Liver (tissue), 9 donors: Measurements from ENCODE around the gene SELENOV. TPM values are rescaled to one million over a fixed set of nuclear protein-coding genes. Genes with fewer than 3 reads are reported as not detected.

Experiments
- DNase-seq: peaks from one replicate; pipeline ENCODE4 v3.0.0-alpha.2; 2017; ENCODE audit warnings: low spot score
- H3K27ac ChIP-seq, 2 donors: one replicate each; pipeline ENCODE4 v1.7.0; 2013; ENCODE audit warnings: inconsistent platforms in 2 of 2, low read length in 2 of 2, control low read depth in 1 of 2, low read depth in 1 of 2, mild to moderate bottlenecking in 1 of 2
- H3K27me3 ChIP-seq, 4 donors: one replicate each; pipeline versions ENCODE4 v1.6.1 to v1.7.0; 2013; ENCODE audit warnings: low read length in 3 of 4, inconsistent platforms in 1 of 4, mild to moderate bottlenecking in 1 of 4, moderate library complexity in 1 of 4; ENCODE audit not compliant: control insufficient read depth in 4 of 4, insufficient read depth in 4 of 4
- H3K36me3 ChIP-seq, 4 donors: one replicate each; pipeline versions ENCODE4 v1.6.1 to v1.7.0; 2013; ENCODE audit warnings: low read length in 3 of 4, mild to moderate bottlenecking in 3 of 4, low read depth in 1 of 4, moderate library complexity in 1 of 4; ENCODE audit not compliant: control insufficient read depth in 4 of 4, insufficient read depth in 3 of 4
- H3K4me1 ChIP-seq, 4 donors: one replicate each; pipeline versions ENCODE4 v1.6.1 to v1.7.0; 2013; ENCODE audit warnings: low read length in 3 of 4, mild to moderate bottlenecking in 3 of 4, moderate library complexity in 1 of 4; ENCODE audit not compliant: control insufficient read depth in 4 of 4, insufficient read depth in 4 of 4
- H3K4me3 ChIP-seq, 3 donors: one replicate each; pipeline versions ENCODE4 v1.6.1 to v1.7.0; 2013; ENCODE audit warnings: low read length in 3 of 3, control low read depth in 1 of 3, low read depth in 1 of 3, mild to moderate bottlenecking in 1 of 3
- H3K9ac ChIP-seq, 2 donors: one replicate each; pipeline ENCODE4 v1.7.0; 2013; ENCODE audit warnings: low read length in 2 of 2, mild to moderate bottlenecking in 2 of 2, moderate library complexity in 2 of 2, control low read depth in 1 of 2, low read depth in 1 of 2
- H3K9me3 ChIP-seq, 4 donors: one replicate each; pipeline versions ENCODE4 v1.6.1 to v1.7.0; 2013; ENCODE audit warnings: low read length in 3 of 4; ENCODE audit not compliant: control insufficient read depth in 4 of 4
- EGR1 ChIP-seq, 2 donors: IDR thresholded peaks; 2 replicates each; pipeline ENCODE4 v1.6.1; 2016 to 2018; ENCODE audit warnings: antibody characterized with exemption in 2 of 2, low read depth in 2 of 2
- FOXA1 ChIP-seq: IDR thresholded peaks from 2 replicates; pipeline ENCODE4 v1.6.1; 2016; ENCODE audit warnings: antibody characterized with exemption
- FOXA2 ChIP-seq: IDR thresholded peaks from 2 replicates; pipeline ENCODE4 v1.6.1; 2016; ENCODE audit warnings: antibody characterized with exemption
- GABPA ChIP-seq, 2 donors: IDR thresholded peaks in 1 of 2; conservative IDR thresholded peaks in 1 of 2; 2 replicates each; pipeline ENCODE4 v1.6.1; 2016; ENCODE audit warnings: antibody characterized with exemption in 2 of 2, mild to moderate bottlenecking in 1 of 2, moderate library complexity in 1 of 2
- HNF4A ChIP-seq, 2 donors: conservative IDR thresholded peaks; 2 replicates each; pipeline ENCODE4 v1.6.1; 2016; ENCODE audit warnings: antibody characterized with exemption in 2 of 2, mild to moderate bottlenecking in 2 of 2
- HNF4G ChIP-seq: IDR thresholded peaks from 2 replicates; pipeline ENCODE4 v1.6.1; 2016; ENCODE audit warnings: antibody characterized with exemption
- JUND ChIP-seq, 2 donors: IDR thresholded peaks; 2 replicates each; pipeline ENCODE4 v1.6.1; 2016; ENCODE audit warnings: antibody characterized with exemption in 2 of 2
- NR2F2 ChIP-seq: IDR thresholded peaks from 2 replicates; pipeline ENCODE4 v1.6.1; 2016; ENCODE audit warnings: antibody characterized with exemption
- RAD21 ChIP-seq, 2 donors: IDR thresholded peaks; 2 replicates each; pipeline ENCODE4 v1.6.1; 2016; ENCODE audit warnings: antibody characterized with exemption in 2 of 2, mild to moderate bottlenecking in 2 of 2
- RXRA ChIP-seq, 2 donors: IDR thresholded peaks; 2 replicates each; pipeline ENCODE4 v1.6.1; 2017 to 2018; ENCODE audit warnings: antibody characterized with exemption in 2 of 2, mild to moderate bottlenecking in 1 of 2
- SP1 ChIP-seq: IDR thresholded peaks from 2 replicates; pipeline ENCODE4 v1.6.1; 2018; ENCODE audit warnings: antibody characterized with exemption, mild to moderate bottlenecking
- TAF1 ChIP-seq: conservative IDR thresholded peaks from 2 replicates; pipeline ENCODE4 v1.6.1; 2016; ENCODE audit warnings: antibody characterized with exemption, mild to moderate bottlenecking
- YY1 ChIP-seq: IDR thresholded peaks from 2 replicates; pipeline ENCODE4 v1.6.1; 2016; ENCODE audit warnings: antibody characterized with exemption, mild to moderate bottlenecking
- WGBS: extraction: QIAGEN DNeasy Blood & Tissue Kit; methylation state at CpG from one replicate; pipeline ENCODE4 v1.1.7; 2013; 5-methylcytosine and 5-hydroxymethylcytosine counted together
- polyA plus RNA-seq, 2 donors: library from polyadenylated mRNA; stranded (reverse) in 1 of 2; unstranded in 1 of 2; fragments of 200-250 nt in 1 of 2; fragments of >200 nt in 1 of 2; fragmentation: Nextera tagmentation in 1 of 2; extraction: Ambion mirVana in 1 of 2; gene quantifications; one replicate each; pipeline versions ENCODE4 v1.2.1 to v1.2.3, GENCODE V29; 2013 to 2015
- total RNA-seq, 2 donors: library from RNA; depleted of rRNA; stranded (reverse); fragments of >200 nt; gene quantifications; one replicate each; pipeline ENCODE4 v1.2.3, GENCODE V29; 2014
- TF ChIP-seq, protein P1 (sequence below): IDR thresholded peaks from 2 replicates; pipeline ENCODE4 v1.6.1; 2016; ENCODE audit warnings: antibody characterized with exemption
- TF ChIP-seq, protein P2 (sequence below): IDR thresholded peaks from 2 replicates; pipeline ENCODE4 v1.6.1; 2016; ENCODE audit warnings: antibody characterized with exemption
- TF ChIP-seq, protein P3 (sequence below): IDR thresholded peaks from 2 replicates; pipeline ENCODE4 v1.6.1; 2016; ENCODE audit warnings: antibody characterized with exemption, mild to moderate bottlenecking
- TF ChIP-seq, protein P4 (sequence below): IDR thresholded peaks from 2 replicates; pipeline ENCODE4 v1.6.1; 2016; ENCODE audit warnings: antibody characterized with exemption
- TF ChIP-seq, protein P5 (sequence below): fragments of 150-350 bp; IDR thresholded peaks from 2 replicates; pipeline ENCODE4 v1.5.1; 2017; ENCODE audit warnings: improper control_type of control experiment, low read depth, low read length; ENCODE audit not compliant: missing input control
- donor health status: healthy.
- donor health status: healthy.
- donor health status: healthy.
- donor health status: healthy.
- donor health status: healthy.

The SELENOV gene
- total and polyA plus RNA-seq, 4 donors: not detected

DNA sequence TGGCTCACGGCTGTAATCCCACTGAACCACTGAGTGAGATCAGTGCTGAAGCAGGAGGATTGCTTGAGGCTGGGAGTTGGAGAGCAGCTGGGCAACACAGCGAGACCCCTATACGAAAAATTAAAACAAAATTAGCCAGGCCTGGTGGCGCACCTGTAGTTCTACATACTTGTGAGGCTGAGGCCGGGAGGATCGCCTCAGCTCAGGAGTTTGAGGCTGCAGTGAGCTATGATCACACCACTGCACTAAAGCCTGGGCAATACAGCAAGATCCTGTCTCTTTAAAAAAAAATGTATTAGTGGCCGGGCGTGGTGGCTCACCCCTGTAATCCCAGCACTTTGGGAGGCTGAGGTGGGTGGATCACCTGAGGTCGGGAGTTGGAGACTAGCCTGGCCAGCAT, 6.3 kb upstream of the SELENOV start:
- Histone ChIP-seq H3K36me3 (no peaks in the 10 kb centered on the region), H3K4me3 (no peak overlapping the region), H3K4me1 (peaks cover 2 to 8% (median 8%) of the 10 kb centered on the region in 4 donors), H3K9ac (no peak overlapping the region), H3K9me3 (peaks cover 0 to 2% (median 0%) of the 10 kb centered on the region in 4 donors), H3K27ac (no peak overlapping the region), H3K27me3 (peaks cover 0 to 19% (median 6%) of the 10 kb centered on the region in 4 donors)
- TF ChIP-seq, protein P1, sequence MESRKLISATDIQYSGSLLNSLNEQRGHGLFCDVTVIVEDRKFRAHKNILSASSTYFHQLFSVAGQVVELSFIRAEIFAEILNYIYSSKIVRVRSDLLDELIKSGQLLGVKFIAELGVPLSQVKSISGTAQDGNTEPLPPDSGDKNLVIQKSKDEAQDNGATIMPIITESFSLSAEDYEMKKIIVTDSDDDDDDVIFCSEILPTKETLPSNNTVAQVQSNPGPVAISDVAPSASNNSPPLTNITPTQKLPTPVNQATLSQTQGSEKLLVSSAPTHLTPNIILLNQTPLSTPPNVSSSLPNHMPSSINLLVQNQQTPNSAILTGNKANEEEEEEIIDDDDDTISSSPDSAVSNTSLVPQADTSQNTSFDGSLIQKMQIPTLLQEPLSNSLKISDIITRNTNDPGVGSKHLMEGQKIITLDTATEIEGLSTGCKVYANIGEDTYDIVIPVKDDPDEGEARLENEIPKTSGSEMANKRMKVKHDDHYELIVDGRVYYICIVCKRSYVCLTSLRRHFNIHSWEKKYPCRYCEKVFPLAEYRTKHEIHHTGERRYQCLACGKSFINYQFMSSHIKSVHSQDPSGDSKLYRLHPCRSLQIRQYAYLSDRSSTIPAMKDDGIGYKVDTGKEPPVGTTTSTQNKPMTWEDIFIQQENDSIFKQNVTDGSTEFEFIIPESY: no peak
- TF ChIP-seq GABPA (IDR thresholded peaks at IDR 0.05 in 1 of 2, conservative IDR thresholded peaks at IDR 0.05 in 1 of 2) (no peak), FOXA2 (no peak), JUND (IDR thresholded peaks at IDR 0.05) (no peak), EGR1 (IDR thresholded peaks at IDR 0.05; ENCODE audit: low read depth in 2 of 2) (no peak), FOXA1 (no peak), TAF1 (no peak), RXRA (IDR thresholded peaks at IDR 0.05) (no peak), HNF4G (no peak), NR2F2 (no peak), SP1 (no peak), RAD21 (IDR thresholded peaks at IDR 0.05) (no peak), YY1 (no peak), HNF4A (conservative IDR thresholded peaks at IDR 0.05) (no peak)
- TF ChIP-seq, protein P2, sequence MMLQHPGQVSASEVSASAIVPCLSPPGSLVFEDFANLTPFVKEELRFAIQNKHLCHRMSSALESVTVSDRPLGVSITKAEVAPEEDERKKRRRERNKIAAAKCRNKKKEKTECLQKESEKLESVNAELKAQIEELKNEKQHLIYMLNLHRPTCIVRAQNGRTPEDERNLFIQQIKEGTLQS: no peak
- TF ChIP-seq, protein P3, sequence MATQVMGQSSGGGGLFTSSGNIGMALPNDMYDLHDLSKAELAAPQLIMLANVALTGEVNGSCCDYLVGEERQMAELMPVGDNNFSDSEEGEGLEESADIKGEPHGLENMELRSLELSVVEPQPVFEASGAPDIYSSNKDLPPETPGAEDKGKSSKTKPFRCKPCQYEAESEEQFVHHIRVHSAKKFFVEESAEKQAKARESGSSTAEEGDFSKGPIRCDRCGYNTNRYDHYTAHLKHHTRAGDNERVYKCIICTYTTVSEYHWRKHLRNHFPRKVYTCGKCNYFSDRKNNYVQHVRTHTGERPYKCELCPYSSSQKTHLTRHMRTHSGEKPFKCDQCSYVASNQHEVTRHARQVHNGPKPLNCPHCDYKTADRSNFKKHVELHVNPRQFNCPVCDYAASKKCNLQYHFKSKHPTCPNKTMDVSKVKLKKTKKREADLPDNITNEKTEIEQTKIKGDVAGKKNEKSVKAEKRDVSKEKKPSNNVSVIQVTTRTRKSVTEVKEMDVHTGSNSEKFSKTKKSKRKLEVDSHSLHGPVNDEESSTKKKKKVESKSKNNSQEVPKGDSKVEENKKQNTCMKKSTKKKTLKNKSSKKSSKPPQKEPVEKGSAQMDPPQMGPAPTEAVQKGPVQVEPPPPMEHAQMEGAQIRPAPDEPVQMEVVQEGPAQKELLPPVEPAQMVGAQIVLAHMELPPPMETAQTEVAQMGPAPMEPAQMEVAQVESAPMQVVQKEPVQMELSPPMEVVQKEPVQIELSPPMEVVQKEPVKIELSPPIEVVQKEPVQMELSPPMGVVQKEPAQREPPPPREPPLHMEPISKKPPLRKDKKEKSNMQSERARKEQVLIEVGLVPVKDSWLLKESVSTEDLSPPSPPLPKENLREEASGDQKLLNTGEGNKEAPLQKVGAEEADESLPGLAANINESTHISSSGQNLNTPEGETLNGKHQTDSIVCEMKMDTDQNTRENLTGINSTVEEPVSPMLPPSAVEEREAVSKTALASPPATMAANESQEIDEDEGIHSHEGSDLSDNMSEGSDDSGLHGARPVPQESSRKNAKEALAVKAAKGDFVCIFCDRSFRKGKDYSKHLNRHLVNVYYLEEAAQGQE: no peak
- TF ChIP-seq, protein P4, sequence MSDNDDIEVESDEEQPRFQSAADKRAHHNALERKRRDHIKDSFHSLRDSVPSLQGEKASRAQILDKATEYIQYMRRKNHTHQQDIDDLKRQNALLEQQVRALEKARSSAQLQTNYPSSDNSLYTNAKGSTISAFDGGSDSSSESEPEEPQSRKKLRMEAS: no peak
- TF ChIP-seq, protein P5, sequence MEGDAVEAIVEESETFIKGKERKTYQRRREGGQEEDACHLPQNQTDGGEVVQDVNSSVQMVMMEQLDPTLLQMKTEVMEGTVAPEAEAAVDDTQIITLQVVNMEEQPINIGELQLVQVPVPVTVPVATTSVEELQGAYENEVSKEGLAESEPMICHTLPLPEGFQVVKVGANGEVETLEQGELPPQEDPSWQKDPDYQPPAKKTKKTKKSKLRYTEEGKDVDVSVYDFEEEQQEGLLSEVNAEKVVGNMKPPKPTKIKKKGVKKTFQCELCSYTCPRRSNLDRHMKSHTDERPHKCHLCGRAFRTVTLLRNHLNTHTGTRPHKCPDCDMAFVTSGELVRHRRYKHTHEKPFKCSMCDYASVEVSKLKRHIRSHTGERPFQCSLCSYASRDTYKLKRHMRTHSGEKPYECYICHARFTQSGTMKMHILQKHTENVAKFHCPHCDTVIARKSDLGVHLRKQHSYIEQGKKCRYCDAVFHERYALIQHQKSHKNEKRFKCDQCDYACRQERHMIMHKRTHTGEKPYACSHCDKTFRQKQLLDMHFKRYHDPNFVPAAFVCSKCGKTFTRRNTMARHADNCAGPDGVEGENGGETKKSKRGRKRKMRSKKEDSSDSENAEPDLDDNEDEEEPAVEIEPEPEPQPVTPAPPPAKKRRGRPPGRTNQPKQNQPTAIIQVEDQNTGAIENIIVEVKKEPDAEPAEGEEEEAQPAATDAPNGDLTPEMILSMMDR: no peak
- WGBS: 76% methylated on average over 9 of the region's 9 CpGs
- DNase-seq: no peak
